ENCODE data around the gene ADAMTS15.

Gene ADAMTS15

GRCh38 chr11:130518164-130518680 lies 69.8 kb downstream of the ADAMTS15 start:
- no peak for DNase-seq

- DNase-seq, result no peak
These were observed 70.9 kb downstream of the ADAMTS15 start for GRCh38 chr11:130519128-130519932.

GRCh38 chr11:130520271-130520671 lies 71.8 kb downstream of the ADAMTS15 start:
- DNase-seq, result no peak

GRCh38 chr11:130522284-130522961 lies 74.0 kb downstream of the ADAMTS15 start:
- DNase-seq, result no peak

GRCh38 chr11:130523166-130523565 lies 74.7 kb downstream of the ADAMTS15 start:
- DNase-seq, result no peak

GRCh38 chr11:130523609-130524008 lies 75.2 kb downstream of the ADAMTS15 start:
- no peak for DNase-seq

GRCh38 chr11:130524132-130524790 lies 75.8 kb downstream of the ADAMTS15 start:
- DNase-seq, result no peak

- DNase-seq, result no peak
These were observed 76.9 kb downstream of the ADAMTS15 start for GRCh38 chr11:130525307-130525706.
